ENCODE results near the gene PCNT. TPM values are rescaled to one million over a fixed set of nuclear protein-coding genes. Genes with fewer than 3 reads are reported as not detected.

Gene PCNT
- total and polyA plus RNA-seq, 9 of the 15 experiments (the other 6 are each of a cell fraction or from before 2014, with no cell fraction given): 9.1 to 53.5 (median 31.3) TPM

DNA sequence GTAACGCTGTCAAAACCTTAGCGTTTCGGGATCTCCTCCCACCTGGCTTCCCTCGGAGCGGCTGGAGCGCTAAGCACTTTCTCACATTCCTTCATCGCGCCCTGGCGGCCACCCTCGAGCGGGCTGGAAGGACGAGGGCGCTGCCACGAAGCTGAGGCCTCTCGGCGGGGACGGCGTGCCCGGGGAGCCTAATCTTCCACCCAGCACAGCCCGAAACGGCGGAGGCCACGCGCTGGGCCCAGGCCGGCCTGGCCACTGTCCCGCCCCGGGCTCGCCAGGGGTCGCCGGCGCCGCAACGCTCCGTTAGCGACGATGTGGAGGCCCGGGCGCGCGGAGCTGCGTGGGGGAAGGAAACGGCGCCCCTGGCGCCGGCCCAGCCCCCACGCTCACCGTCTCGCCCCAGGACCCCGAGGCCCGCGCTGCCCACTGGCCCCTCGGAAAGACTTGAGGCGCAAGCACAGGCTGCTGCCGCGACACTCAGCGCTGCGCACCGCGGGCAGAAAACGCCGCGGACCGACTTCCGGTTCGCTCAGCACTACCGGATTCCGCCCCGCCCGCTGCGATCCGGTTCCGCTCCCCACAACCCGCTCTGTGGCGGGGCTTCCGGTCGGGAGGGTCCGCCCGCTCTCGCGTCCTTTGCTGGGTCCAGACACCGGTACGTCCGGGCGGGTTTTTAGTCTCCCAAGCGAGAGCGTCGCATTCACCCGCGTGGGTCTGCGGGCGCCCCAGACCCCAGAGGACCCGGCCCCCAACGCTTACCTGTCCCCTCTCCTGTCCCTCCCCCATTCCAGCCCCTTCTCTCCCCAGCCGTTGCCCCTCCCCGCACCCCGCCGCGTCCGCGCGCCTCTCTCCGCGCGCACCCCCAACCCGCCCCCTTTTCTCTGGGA lies 38.0 kb upstream of the PCNT start, which contains the start of gene YBEY (continued):
- TF ChIP-seq, protein P1, sequence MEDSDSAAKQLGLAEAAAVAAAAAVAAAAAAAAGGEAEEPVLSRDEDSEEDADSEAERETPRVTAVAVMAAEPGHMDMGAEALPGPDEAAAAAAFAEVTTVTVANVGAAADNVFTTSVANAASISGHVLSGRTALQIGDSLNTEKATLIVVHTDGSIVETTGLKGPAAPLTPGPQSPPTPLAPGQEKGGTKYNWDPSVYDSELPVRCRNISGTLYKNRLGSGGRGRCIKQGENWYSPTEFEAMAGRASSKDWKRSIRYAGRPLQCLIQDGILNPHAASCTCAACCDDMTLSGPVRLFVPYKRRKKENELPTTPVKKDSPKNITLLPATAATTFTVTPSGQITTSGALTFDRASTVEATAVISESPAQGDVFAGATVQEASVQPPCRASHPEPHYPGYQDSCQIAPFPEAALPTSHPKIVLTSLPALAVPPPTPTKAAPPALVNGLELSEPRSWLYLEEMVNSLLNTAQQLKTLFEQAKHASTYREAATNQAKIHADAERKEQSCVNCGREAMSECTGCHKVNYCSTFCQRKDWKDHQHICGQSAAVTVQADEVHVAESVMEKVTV (CRISPR knock-in tag; IDR thresholded peaks at IDR 0.05): no peak
- TF ChIP-seq PURB (CRISPR knock-in tag; IDR thresholded peaks at IDR 0.05; ENCODE audit: low read depth): no peak
- TF ChIP-seq, protein P2, sequence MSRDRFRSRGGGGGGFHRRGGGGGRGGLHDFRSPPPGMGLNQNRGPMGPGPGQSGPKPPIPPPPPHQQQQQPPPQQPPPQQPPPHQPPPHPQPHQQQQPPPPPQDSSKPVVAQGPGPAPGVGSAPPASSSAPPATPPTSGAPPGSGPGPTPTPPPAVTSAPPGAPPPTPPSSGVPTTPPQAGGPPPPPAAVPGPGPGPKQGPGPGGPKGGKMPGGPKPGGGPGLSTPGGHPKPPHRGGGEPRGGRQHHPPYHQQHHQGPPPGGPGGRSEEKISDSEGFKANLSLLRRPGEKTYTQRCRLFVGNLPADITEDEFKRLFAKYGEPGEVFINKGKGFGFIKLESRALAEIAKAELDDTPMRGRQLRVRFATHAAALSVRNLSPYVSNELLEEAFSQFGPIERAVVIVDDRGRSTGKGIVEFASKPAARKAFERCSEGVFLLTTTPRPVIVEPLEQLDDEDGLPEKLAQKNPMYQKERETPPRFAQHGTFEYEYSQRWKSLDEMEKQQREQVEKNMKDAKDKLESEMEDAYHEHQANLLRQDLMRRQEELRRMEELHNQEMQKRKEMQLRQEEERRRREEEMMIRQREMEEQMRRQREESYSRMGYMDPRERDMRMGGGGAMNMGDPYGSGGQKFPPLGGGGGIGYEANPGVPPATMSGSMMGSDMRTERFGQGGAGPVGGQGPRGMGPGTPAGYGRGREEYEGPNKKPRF (IDR thresholded peaks at IDR 0.05; ENCODE audit: low read depth, low read length): no peak
- no peak for TF ChIP-seq ZNF444 (CRISPR knock-in tag; IDR thresholded peaks at IDR 0.05)
- TF ChIP-seq, protein P3, sequence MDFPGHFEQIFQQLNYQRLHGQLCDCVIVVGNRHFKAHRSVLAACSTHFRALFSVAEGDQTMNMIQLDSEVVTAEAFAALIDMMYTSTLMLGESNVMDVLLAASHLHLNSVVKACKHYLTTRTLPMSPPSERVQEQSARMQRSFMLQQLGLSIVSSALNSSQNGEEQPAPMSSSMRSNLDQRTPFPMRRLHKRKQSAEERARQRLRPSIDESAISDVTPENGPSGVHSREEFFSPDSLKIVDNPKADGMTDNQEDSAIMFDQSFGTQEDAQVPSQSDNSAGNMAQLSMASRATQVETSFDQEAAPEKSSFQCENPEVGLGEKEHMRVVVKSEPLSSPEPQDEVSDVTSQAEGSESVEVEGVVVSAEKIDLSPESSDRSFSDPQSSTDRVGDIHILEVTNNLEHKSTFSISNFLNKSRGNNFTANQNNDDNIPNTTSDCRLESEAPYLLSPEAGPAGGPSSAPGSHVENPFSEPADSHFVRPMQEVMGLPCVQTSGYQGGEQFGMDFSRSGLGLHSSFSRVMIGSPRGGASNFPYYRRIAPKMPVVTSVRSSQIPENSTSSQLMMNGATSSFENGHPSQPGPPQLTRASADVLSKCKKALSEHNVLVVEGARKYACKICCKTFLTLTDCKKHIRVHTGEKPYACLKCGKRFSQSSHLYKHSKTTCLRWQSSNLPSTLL (IDR thresholded peaks at IDR 0.05): no peak
- TF ChIP-seq CCNT2 (IDR thresholded peaks at IDR 0.05; ENCODE audit: borderline replicate concordance, extremely low read depth, insufficient read length, low read depth, low read length): peak; percentile 93
- TF ChIP-seq TCF7 (IDR thresholded peaks at IDR 0.05; ENCODE audit: borderline replicate concordance): no peak
- TF ChIP-seq MTA2 (IDR thresholded peaks at IDR 0.05; ENCODE audit: low read depth): no peak; the same call in 1 of the 2 replicates
- TF ChIP-seq PPARD (CRISPR knock-in tag; IDR thresholded peaks at IDR 0.05): no peak
- TF ChIP-seq TRIM28 (IDR thresholded peaks at IDR 0.05): peak; percentile 55; the same call in 1 of the 2 replicates
- no peak for TF ChIP-seq ZNF583 (CRISPR knock-in tag; IDR thresholded peaks at IDR 0.05)
- TF ChIP-seq, protein P4, sequence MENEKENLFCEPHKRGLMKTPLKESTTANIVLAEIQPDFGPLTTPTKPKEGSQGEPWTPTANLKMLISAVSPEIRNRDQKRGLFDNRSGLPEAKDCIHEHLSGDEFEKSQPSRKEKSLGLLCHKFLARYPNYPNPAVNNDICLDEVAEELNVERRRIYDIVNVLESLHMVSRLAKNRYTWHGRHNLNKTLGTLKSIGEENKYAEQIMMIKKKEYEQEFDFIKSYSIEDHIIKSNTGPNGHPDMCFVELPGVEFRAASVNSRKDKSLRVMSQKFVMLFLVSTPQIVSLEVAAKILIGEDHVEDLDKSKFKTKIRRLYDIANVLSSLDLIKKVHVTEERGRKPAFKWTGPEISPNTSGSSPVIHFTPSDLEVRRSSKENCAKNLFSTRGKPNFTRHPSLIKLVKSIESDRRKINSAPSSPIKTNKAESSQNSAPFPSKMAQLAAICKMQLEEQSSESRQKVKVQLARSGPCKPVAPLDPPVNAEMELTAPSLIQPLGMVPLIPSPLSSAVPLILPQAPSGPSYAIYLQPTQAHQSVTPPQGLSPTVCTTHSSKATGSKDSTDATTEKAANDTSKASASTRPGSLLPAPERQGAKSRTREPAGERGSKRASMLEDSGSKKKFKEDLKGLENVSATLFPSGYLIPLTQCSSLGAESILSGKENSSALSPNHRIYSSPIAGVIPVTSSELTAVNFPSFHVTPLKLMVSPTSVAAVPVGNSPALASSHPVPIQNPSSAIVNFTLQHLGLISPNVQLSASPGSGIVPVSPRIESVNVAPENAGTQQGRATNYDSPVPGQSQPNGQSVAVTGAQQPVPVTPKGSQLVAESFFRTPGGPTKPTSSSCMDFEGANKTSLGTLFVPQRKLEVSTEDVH (IDR thresholded peaks at IDR 0.05; ENCODE audit: low read depth, partially characterized antibody): peak; percentile 92
- no peak for TF ChIP-seq GTF2A2 (tag; IDR thresholded peaks at IDR 0.05)
- no peak for TF ChIP-seq SRSF9 (IDR thresholded peaks at IDR 0.05; ENCODE audit: borderline replicate concordance, low read depth, low read length)
- TF ChIP-seq KDM2B (CRISPR knock-in tag; IDR thresholded peaks at IDR 0.05): 0 out of 2 replicates have a peak, but pooled peaks have one; percentile 68
- 0 out of 2 replicates have a peak, but pooled peaks have one; percentile 6 for TF ChIP-seq HOXB6 (CRISPR knock-in tag; IDR thresholded peaks at IDR 0.05; ENCODE audit: borderline replicate concordance)
- 0 out of 2 replicates have a peak, but pooled peaks have one; percentile 60 for TF ChIP-seq DIDO1 (tag; IDR thresholded peaks at IDR 0.05; ENCODE audit: low read depth)
- peak; percentile 8; the same call in 1 of the 2 replicates for TF ChIP-seq DMBX1 (CRISPR knock-in tag; IDR thresholded peaks at IDR 0.05; ENCODE audit: borderline replicate concordance)
- no peak for TF ChIP-seq ZNF436 (CRISPR knock-in tag; IDR thresholded peaks at IDR 0.05)
